ENCODE results near the gene TAOK3.

DNA sequence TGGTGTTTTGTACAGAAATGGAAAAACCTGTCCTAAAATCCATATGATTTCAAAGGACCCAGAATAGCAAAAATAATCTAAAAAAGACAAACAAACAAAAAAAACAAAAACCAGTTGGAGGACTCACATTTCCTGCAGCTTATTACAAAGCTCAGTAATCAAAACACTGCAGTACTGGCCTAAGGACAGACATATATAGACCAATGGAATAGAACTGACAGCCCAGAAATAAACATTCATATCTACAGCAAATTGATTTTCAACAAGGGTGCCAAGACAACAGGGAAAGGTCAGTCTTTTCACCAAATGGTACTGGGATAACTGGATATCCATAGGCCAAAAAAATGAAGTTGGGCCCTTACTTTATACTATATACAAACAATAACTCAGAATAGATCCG lies 55.0 kb downstream of the TAOK3 start:
- TF ChIP-seq POLR2A (IDR thresholded peaks at IDR 0.05; ENCODE audit: low read depth): no peak
- TF ChIP-seq, protein P1, sequence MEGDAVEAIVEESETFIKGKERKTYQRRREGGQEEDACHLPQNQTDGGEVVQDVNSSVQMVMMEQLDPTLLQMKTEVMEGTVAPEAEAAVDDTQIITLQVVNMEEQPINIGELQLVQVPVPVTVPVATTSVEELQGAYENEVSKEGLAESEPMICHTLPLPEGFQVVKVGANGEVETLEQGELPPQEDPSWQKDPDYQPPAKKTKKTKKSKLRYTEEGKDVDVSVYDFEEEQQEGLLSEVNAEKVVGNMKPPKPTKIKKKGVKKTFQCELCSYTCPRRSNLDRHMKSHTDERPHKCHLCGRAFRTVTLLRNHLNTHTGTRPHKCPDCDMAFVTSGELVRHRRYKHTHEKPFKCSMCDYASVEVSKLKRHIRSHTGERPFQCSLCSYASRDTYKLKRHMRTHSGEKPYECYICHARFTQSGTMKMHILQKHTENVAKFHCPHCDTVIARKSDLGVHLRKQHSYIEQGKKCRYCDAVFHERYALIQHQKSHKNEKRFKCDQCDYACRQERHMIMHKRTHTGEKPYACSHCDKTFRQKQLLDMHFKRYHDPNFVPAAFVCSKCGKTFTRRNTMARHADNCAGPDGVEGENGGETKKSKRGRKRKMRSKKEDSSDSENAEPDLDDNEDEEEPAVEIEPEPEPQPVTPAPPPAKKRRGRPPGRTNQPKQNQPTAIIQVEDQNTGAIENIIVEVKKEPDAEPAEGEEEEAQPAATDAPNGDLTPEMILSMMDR (IDR thresholded peaks at IDR 0.05): no peak
- no peak for TF ChIP-seq POLR2AphosphoS5 (IDR thresholded peaks at IDR 0.05)
- no peak for TF ChIP-seq EP300 (IDR thresholded peaks at IDR 0.05)

All from esophagus muscularis mucosa (tissue), 4 donors.